ENCODE data around the gene FSIP1.

FSIP1 gene

GRCh38 chr15:39591896-39592315 is 190.7 kb downstream of the FSIP1 start:
- TF ChIP-seq CTCF (IDR thresholded peaks at IDR 0.05; ENCODE audit: control extremely low read depth, extremely low read depth, low read depth, missing control alignments): no peak
- DNase-seq (ENCODE audit: extremely low spot score): no peak
- ChIA-PET POLR2A (no interaction called here), CTCF (interaction anchor here (1.1 to 1.5 kb wide), 4 partner anchors 9 to 893 kb away, joined by 3 to 5 read pairs (median 4); no protein-coding TSS in a partner anchor)

- no peak for TF ChIP-seq CTCF (IDR thresholded peaks at IDR 0.05; ENCODE audit: control extremely low read depth, extremely low read depth, low read depth, missing control alignments)
- POLR2A ChIA-PET: no interaction called here
- no peak for DNase-seq (ENCODE audit: extremely low spot score)
- CTCF ChIA-PET: interaction anchor here (1.1 to 1.5 kb wide), 5 partner anchors 9 to 892 kb away, joined by 3 to 5 read pairs (median 3); no protein-coding TSS in a partner anchor
Observed at GRCh38 chr15:39591141-39591895, 191.3 kb downstream of the FSIP1 start.

GRCh38 chr15:39589815-39590644 is 192.6 kb downstream of the FSIP1 start:
- POLR2A ChIA-PET: no interaction called here
- CTCF ChIA-PET: interaction anchor here (1.1 to 1.5 kb wide), 2 partner anchors 167 to 178 kb away, joined by 3 to 4 read pairs; no protein-coding TSS in a partner anchor
- no peak for TF ChIP-seq CTCF (IDR thresholded peaks at IDR 0.05; ENCODE audit: control extremely low read depth, extremely low read depth, low read depth, missing control alignments)
- DNase-seq (ENCODE audit: extremely low spot score): no peak

- ChIA-PET POLR2A (no interaction called here), CTCF (interaction anchor here (1.5 kb wide), 1 partner anchor 168 kb away, joined by 4 read pairs; no protein-coding TSS in a partner anchor)
- DNase-seq (ENCODE audit: extremely low spot score): no peak
- no peak for TF ChIP-seq CTCF (IDR thresholded peaks at IDR 0.05; ENCODE audit: control extremely low read depth, extremely low read depth, low read depth, missing control alignments)
Observed at GRCh38 chr15:39589193-39589814, 193.3 kb downstream of the FSIP1 start.

- CTCF ChIA-PET: interaction anchor here (1.5 kb wide), 1 partner anchor 168 kb away, joined by 4 read pairs; no protein-coding TSS in a partner anchor
- no peak for DNase-seq (ENCODE audit: extremely low spot score)
- no peak for TF ChIP-seq CTCF (IDR thresholded peaks at IDR 0.05; ENCODE audit: control extremely low read depth, extremely low read depth, low read depth, missing control alignments)
- POLR2A ChIA-PET: no interaction called here
Observed at GRCh38 chr15:39588531-39589192, 194.0 kb downstream of the FSIP1 start.
